ENCODE data around the gene ZNF416.
A peak's percentile ranks its signal among the peaks of the same experiment; 100 is the strongest.

The ZNF416 gene

DNA sequence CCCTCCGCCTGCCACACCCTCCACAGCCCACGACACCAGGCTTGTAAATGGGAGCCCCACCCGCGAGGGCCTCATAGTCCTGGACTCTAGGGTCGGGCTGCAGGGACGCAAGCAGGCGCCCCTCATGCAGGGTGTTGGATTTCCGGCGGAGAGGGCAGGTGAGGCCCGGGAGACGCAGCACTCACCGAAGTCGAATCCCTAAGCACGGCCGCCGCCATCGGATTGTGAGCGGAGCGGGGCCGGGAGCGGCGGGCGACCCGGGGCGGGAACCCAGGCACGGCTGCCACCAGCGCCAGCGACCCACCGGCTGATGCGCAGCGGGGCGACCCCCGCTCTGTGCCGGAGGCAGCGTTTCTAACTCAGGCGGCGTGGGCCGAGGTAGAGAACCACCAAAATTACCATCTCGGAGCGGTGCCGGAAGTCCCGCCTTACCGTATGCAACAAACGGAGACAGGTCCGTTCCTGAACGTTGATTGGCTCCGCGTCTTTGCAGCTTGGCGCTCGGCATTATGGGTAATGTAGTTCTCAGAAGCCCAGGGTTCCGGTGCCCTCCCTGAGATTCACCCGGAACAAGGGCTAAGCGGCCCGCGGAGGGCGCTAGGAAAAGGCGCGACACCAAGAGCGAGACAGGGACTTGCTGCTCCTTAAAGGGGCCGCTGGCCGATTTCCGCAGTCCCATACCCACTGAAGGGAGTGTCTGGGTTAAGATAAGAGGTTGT lies at the start of gene ZNF416:
TSS of gene ZNF416 (minus strand) at position 425 of the 719 bp plus-strand sequence. CDS start at position 218, 207 bp downstream.
- DNase-seq: peak; percentile 98

GRCh38 chr19:57623091-57623490 lies 44.4 kb upstream of the ZNF416 start:
- DNase-seq: no peak

DNA sequence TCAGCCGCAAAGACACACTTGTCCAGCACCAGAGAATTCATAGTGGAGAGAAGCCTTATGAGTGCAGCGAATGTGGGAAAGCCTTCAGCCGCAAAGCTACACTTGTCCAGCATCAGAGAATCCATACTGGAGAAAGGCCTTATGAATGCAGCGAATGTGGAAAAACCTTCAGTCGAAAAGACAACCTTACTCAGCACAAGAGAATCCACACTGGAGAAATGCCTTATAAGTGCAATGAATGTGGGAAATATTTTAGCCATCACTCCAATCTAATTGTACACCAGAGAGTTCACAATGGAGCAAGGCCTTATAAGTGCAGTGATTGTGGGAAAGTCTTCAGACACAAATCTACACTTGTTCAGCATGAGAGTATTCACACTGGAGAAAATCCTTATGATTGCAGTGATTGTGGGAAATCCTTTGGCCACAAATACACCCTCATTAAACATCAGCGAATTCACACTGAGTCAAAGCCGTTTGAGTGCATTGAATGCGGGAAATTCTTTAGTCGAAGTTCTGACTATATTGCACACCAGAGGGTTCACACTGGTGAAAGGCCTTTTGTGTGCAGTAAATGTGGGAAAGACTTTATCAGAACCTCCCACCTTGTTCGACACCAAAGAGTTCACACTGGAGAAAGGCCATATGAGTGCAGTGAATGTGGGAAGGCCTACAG lies 42.1 kb upstream of the ZNF416 start:
- no peak for DNase-seq

DNA sequence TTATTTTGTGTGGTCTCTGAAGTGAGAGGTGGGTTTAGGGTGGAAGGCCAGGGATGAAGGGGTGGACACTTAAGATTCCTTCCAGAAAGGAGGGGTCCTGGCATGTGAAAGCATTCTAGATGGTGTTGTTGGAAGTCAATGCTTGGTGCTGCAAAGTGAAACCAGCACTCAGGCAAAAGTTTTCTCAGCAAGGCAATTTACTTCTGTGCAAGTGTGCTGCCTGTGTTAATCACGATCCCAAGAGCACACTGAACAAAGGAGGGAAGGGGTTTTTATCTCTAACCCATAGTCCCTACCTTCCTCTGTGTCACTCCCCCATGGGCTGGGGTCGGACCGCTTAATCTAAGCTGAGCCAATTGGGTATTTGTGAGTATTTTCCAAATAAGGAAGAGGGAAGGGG lies 36.6 kb upstream of the ZNF416 start:
- DNase-seq: no peak

GRCh38 chr19:57613941-57614743 lies 35.4 kb upstream of the ZNF416 start, which contains the start of gene ZNF134:
Gene ZNF134, plus strand, starts transcription at chr19:57614242. Its CDS starts 5,227 bp downstream, at chr19:57619469.
- DNase-seq: peak; percentile 96

- no peak for DNase-seq
These were observed 32.4 kb upstream of the ZNF416 start for GRCh38 chr19:57611113-57611512.

GRCh38 chr19:57606931-57607330 lies 28.2 kb upstream of the ZNF416 start:
- no peak for DNase-seq

- DNase-seq: peak; percentile 94
These were observed 21.2 kb upstream of the ZNF416 start, which contains the start of gene ZNF530 for GRCh38 chr19:57599761-57600383. Gene ZNF530, plus strand, starts transcription at chr19:57599885. Its CDS starts 4,461 bp downstream, at chr19:57604346.

DNA sequence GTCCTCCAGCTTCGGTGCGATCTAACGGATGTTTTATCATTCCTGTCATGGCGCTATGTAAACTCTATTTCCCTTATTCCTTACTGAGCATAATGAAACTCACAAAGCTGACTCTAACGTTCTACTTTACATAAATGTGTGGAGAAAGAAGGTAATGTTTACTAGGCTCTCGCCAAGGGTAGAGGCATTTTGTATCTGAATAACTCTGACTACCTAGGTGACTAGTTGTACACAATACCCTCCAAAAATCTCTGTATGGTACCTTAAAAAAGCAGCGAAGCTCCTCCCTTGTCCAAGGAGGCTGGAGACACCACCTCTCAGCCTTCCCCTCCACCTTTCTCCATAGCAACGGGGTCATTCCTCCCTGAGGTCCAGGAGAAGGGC lies 20.7 kb upstream of the ZNF416 start:
- DNase-seq: no peak

DNA sequence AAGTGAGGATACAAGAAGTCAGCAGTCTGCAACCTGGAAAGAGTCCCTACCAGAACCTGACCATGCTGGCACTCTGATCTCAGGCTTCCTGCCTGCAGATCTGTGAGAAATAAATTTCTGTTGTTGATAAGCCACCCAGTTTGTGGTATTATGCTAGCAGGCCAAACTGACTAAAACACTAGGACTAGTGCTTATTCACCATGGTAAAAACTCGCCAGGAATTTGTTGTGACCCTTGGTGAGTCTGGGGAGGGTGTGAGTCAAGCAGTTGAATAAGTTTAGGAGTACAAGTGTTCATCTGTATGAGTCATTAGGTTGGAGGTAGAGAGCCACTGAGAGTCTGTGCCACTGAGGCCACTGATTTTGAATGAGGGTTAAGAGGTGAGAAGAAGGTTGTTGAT lies 8.8 kb upstream of the ZNF416 start:
- no peak for DNase-seq

DNA sequence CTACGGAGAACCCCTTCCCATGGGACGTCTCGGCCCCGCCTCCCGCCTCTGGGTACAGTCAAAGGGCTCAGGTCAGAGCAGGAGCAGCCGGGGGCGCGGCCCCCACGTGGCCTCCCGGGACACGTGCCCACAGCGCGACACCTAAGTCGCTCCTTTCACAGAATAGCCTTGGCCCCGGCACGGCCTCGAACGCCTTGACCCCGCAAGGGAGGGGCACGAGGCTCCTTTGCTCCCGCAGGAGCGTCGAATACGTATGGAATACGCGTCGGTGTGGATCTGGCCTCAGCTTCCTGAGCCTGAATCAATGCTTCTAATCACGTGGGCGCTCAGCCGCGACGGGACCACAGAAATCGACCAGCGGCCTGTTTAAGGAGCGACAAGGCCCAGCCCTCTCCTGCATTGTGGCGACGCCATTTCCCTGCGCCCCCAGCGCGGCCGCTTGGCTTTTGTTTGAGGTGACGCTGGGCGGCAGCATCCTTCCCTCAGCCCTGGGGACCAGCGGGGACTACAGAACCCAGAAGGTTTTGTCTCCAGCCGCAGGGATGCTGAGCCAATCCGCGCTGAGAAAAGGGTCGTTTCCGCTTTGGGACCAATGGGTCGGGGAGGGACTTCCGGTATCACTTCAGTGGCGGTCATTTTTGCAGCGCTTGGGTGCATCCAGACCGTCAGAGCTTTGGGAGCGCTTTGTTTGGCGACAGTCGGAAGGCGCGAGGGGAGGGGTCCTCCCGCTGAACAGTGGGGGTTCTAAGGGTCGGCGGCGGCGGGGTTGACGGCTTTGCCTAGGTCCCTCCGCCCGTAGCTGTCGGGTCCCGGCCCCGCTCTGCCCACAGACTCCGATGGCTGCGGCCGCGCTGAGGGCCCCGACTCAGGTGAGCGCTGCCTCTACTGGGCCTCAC lies 5.1 kb upstream of the ZNF416 start, which contains the start of gene ZIK1:
TSS of gene ZIK1 (plus strand) at position 625 of the 896 bp plus-strand sequence. CDS start at position 837, 212 bp downstream.
- peak; percentile 94 for DNase-seq

DNA sequence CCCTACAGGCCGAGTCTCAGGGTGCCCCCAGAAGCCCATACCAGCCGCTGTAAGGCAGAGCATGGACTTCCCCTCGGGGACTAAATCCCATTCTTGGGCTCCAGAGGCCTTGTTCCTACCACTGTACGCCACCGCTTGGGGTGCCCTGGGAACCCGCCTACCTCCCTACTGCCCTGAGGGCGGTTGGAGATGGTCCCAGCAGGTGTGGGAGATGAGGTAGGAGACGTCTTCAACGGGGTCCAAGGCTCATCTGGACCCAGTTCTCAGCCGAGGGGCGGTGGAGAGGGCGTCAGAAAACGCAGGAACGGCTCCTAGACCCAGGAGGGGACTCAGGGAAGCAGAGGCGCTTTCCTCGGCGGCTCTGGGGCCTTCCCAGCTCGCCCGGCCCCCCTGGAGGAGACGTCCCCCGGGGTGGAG lies 4.4 kb upstream of the ZNF416 start:
- no peak for DNase-seq

DNA sequence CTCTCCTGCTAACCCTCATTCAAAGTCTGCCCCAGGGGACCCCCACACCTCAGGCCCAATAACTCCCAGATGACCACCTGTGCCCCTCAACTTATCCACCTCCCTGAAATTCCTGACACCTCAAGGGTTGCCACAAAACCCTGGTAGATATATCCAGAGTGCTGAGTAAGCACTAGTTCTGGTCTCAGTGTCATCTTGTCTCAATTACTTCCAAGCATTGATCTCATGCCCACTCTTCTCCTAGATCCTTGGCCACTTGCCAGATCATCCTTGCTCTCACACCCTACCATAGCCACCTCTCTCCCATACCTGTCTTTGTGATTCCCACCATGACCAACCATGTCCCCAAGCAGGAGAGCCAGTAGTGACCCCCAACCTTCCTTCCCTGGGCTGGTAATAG lies 2.0 kb downstream of the ZNF416 start:
- DNase-seq: no peak

DNA sequence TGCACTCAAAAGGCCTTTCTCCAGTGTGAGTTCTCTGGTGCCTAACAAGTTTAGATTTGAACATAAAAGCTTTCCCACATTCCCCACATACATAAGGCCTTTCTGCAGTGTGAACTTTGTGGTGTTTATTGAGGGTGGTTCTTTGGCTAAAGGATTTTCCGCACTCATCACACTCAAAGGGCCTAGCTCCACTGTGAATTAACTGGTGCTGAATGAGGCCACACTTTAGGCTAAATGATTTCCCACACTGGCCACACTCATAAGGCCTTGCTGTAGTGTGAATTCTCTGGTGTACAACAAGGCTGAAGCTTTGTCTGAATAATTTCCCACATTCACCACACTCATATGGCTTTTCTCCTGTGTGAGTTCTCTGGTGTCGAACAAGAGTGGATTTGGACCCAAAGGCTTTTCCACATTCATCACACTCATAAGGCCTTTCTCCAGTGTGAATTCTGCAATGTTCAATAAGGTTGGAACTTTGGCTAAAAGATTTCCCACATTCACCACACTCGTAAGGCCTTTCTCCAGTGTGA lies 6.2 kb downstream of the ZNF416 start:
- DNase-seq: no peak

DNA sequence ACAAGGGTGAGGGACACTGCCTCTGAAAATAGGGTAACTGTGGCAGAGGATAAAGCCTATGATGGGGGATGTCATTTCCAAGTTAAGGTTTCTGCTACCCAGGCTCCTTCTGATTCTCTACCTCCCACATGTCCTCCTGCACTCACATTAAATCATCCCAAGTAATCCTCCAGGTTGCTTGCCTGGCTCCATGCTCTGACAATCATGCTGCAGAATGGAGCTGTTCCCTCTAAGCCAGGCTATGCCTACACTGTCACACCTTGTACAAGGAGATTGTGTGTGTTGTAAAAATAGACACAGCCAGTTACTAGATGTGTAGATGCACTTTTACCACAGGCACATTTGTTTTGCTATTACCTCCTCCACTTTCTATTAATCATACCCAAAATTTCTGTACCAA lies 8.0 kb downstream of the ZNF416 start:
- DNase-seq: no peak

- no peak for DNase-seq
These were observed 12.1 kb downstream of the ZNF416 start for GRCh38 chr19:57566396-57567265.

DNA sequence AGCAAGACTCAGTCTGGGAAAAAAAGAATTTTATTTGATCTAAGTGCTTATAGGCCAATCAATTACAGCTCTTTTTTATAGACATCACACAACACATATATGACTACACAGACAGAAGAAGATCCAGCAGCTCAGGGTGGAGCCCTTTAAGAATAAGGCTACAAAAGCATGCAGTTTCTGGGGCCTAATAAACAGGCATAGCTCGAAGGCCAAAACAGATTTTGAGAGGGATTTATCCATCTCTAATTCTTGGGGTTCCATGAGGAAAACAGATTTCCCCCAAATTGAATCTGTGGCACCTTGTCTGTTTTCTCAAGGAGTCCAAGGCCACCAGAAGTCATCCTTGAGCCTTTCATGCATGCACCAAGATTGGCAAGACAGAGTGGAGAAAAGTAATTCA lies 15.2 kb downstream of the ZNF416 start:
- no peak for DNase-seq

- no peak for DNase-seq
These were observed 18.6 kb downstream of the ZNF416 start for GRCh38 chr19:57560049-57560491.

- peak; percentile 96 for DNase-seq
These were observed 19.2 kb downstream of the ZNF416 start, which contains the start of gene ZNF550 for GRCh38 chr19:57559404-57560025. Gene ZNF550, minus strand, starts transcription at chr19:57559863. Its CDS starts 181 bp downstream, at chr19:57559682.

DNA sequence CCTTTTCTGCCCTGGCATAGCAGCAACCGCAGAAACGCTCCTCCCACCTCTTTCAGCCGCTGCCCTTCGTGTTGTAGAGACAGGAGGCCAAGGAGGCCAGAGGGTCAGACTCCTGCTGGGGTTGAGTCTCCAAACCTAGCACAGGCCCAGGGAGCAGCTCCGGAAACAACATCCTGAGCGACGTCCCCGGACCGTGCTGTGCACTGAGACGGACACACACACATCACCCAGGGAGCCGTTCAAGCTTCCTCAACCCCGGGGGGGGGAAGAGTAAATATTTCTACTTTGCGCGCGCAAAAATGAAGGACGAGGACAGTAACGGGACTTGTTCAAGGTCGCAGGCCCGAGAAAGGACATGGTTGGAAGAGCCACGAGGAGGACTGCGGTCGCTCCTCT lies 19.7 kb downstream of the ZNF416 start:
- DNase-seq: no peak
